K562 (cell line): ENCODE measurements around the gene ZNF346. TPM values are rescaled to one million over a fixed set of nuclear protein-coding genes. Genes with fewer than 3 reads are reported as not detected.

Experiments used
- BRF1 ChIP-seq: IDR thresholded peaks from 3 replicates; pipeline ENCODE4 v1.6.1; 2011; ENCODE audit warnings: borderline replicate concordance, mild to moderate bottlenecking; ENCODE audit not compliant: insufficient read length; ENCODE audit errors: extremely low read depth
- CXXC5 ChIP-seq: fragments of 250-450 bp; sonication (Bioruptor Pico); IDR thresholded peaks from 2 replicates; pipeline ENCODE4 v1.8.0; 2022; ENCODE audit warnings: inconsistent platforms, mild to moderate bottlenecking, moderate library complexity
- HCFC1 ChIP-seq: IDR thresholded peaks from 2 replicates; pipeline ENCODE4 v1.6.1; 2012; ENCODE audit warnings: low read depth, low read length, improper control_type of control experiment
- HOXB6 ChIP-seq: fragments of 250-450 bp; sonication (Bioruptor Pico); IDR thresholded peaks from 2 replicates; pipeline ENCODE4 v1.5.1; 2022; ENCODE audit warnings: mild to moderate bottlenecking, borderline replicate concordance
- HSF4 ChIP-seq: fragments of 250-450 bp; sonication (Bioruptor Pico); IDR thresholded peaks from 2 replicates; pipeline ENCODE4 v2.1.2; 2022; ENCODE audit warnings: mild to moderate bottlenecking, moderate library complexity, borderline replicate concordance
- IRF2 ChIP-seq: sonication (generic); formaldehyde crosslinking; IDR thresholded peaks from 2 replicates; pipeline ENCODE4 v1.8.1; 2022; ENCODE audit warnings: mild to moderate bottlenecking, missing genetic modification reagents
- MCM5 ChIP-seq: fragments of 450-650 bp; IDR thresholded peaks from 2 replicates; pipeline ENCODE4 v1.6.1; 2016; ENCODE audit warnings: low read depth
- MTF1 ChIP-seq: fragments of 250-450 bp; sonication (Bioruptor Pico); IDR thresholded peaks from 2 replicates; pipeline ENCODE4 v1.9.0; 2021; ENCODE audit warnings: moderate library complexity, mild to moderate bottlenecking, inconsistent platforms, borderline replicate concordance
- MYBL2 ChIP-seq, 2 experiments: fragments of 450-650 bp in 1 of 2; sonication (generic) in 1 of 2; formaldehyde crosslinking in 1 of 2; IDR thresholded peaks; 2 replicates each; pipeline versions ENCODE4 v1.6.1 to v1.8.1; 2017 to 2022; ENCODE audit warnings: borderline replicate concordance in 1 of 2, inconsistent platforms in 1 of 2, low read depth in 1 of 2, mild to moderate bottlenecking in 1 of 2, missing genetic modification reagents in 1 of 2, moderate library complexity in 1 of 2
- MYC ChIP-seq, 2 experiments: fragments of 250-450 bp in 1 of 2; sonication (Bioruptor Pico) in 1 of 2; IDR thresholded peaks; 2 replicates each; pipeline versions ENCODE4 v1.5.1 to v1.6.1; 2012 to 2021; ENCODE audit warnings: low read depth in 2 of 2, borderline replicate concordance in 1 of 2, improper control_type of control experiment in 1 of 2, low read length in 1 of 2, mild to moderate bottlenecking in 1 of 2, moderate library complexity in 1 of 2
- NBN ChIP-seq: fragments of 450-650 bp; IDR thresholded peaks from 2 replicates; pipeline ENCODE4 v1.6.1; 2016; ENCODE audit warnings: low read depth, mild to moderate bottlenecking
- NFE2L1 ChIP-seq: fragments of 450-650 bp; IDR thresholded peaks from 2 replicates; pipeline ENCODE4 v1.6.1; 2016; ENCODE audit warnings: missing genetic modification characterization, low read depth, mild to moderate bottlenecking, missing compliant biosample characterization, moderate library complexity, borderline replicate concordance
- NR2C1 ChIP-seq, 2 experiments: fragments of 450-650 bp; IDR thresholded peaks; 2 replicates each; pipeline ENCODE4 v1.6.1; 2017; ENCODE audit warnings: mild to moderate bottlenecking in 2 of 2, antibody characterized with exemption in 1 of 2, inconsistent platforms in 1 of 2, missing compliant biosample characterization in 1 of 2, missing genetic modification characterization in 1 of 2
- PHF21A ChIP-seq: fragments of 450-650 bp; IDR thresholded peaks from 2 replicates; pipeline ENCODE4 v1.6.1; 2017; ENCODE audit warnings: low read depth, borderline replicate concordance
- RBM14 ChIP-seq: fragments of 200-400 bp; formaldehyde crosslinking; IDR thresholded peaks from 2 replicates; pipeline ENCODE4 v1.6.1; 2018; ENCODE audit warnings: low read depth, mild to moderate bottlenecking, low read length, moderate library complexity, borderline replicate concordance; ENCODE audit not compliant: insufficient read depth
- SIN3B ChIP-seq: fragments of 450-650 bp; IDR thresholded peaks from 2 replicates; pipeline ENCODE4 v1.6.1; 2017; ENCODE audit warnings: low read depth, mild to moderate bottlenecking, moderate library complexity
- SMARCB1 ChIP-seq: IDR thresholded peaks from 2 replicates; pipeline ENCODE4 v1.6.1; 2011; ENCODE audit warnings: improper control_type of control experiment, low read depth; ENCODE audit not compliant: insufficient read length
- TAF9B ChIP-seq: fragments of 450-650 bp; IDR thresholded peaks from 2 replicates; pipeline ENCODE4 v1.6.1; 2018; ENCODE audit warnings: mild to moderate bottlenecking; ENCODE audit not compliant: partially characterized antibody
- THRA ChIP-seq: fragments of 450-650 bp; IDR thresholded peaks from 2 replicates; pipeline ENCODE4 v1.6.1; 2017; ENCODE audit warnings: mild to moderate bottlenecking, moderate library complexity
- ZNF133 ChIP-seq: fragments of 250-450 bp; sonication (Bioruptor Pico); IDR thresholded peaks from 2 replicates; pipeline ENCODE4 v1.4.0; 2020; ENCODE audit warnings: mild to moderate bottlenecking
- polyA plus RNA-seq, 8 experiments: library from polyadenylated mRNA; depleted of rRNA in 4 of 8; stranded (reverse) in 5 of 8; unstranded in 3 of 8; fragments of >200 nt; fragmentation: Nextera tagmentation in 2 of 8; fragmentation: Illumina TruSeq in 1 of 8; extraction: Ambion mirVana in 2 of 8; extraction: Trizol in 1 of 8; gene quantifications; 2 replicates each; pipeline versions ENCODE4 v1.2.1 to v1.2.3, GENCODE V29; 2011 to 2014; ENCODE audit warnings: inconsistent platforms in 1 of 8, missing spikeins in 1 of 8
- total RNA-seq, 7 experiments: library from RNA; depleted of rRNA in 6 of 7; stranded (reverse); fragments of >200 nt in 6 of 7; fragmentation: Illumina TruSeq in 2 of 7; extraction: Trizol in 2 of 7; gene quantifications; 2 replicates each; pipeline versions ENCODE4 v1.2.1 to v1.2.3, GENCODE V29; 2011 to 2021; ENCODE audit warnings: low replicate concordance in 1 of 7
- TF ChIP-seq, protein P1 (sequence below): sonication (generic); IDR thresholded peaks from 2 replicates; pipeline ENCODE4 v1.6.1; 2016
- TF ChIP-seq, protein P2 (sequence below): fragments of 450-650 bp; formaldehyde crosslinking; IDR thresholded peaks from 2 replicates; pipeline ENCODE4 v1.4.0; 2020; ENCODE audit warnings: mild to moderate bottlenecking, moderate library complexity
- TF ChIP-seq, protein P3 (sequence below): sonication (generic); formaldehyde crosslinking; IDR thresholded peaks from 2 replicates; pipeline ENCODE4 v1.8.0; 2022; ENCODE audit warnings: mild to moderate bottlenecking, low read depth, missing genetic modification reagents

Gene ZNF346
- total and polyA plus RNA-seq, 9 of the 15 experiments (the other 6 are each of a cell fraction or from before 2014, with no cell fraction given): 5.0 to 25.1 (median 20.1) TPM

- TF ChIP-seq RBM14: no peak
- no peak for TF ChIP-seq THRA
- TF ChIP-seq, protein P1, sequence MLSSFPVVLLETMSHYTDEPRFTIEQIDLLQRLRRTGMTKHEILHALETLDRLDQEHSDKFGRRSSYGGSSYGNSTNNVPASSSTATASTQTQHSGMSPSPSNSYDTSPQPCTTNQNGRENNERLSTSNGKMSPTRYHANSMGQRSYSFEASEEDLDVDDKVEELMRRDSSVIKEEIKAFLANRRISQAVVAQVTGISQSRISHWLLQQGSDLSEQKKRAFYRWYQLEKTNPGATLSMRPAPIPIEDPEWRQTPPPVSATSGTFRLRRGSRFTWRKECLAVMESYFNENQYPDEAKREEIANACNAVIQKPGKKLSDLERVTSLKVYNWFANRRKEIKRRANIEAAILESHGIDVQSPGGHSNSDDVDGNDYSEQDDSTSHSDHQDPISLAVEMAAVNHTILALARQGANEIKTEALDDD: no peak
- TF ChIP-seq PHF21A: peak; percentile 93
- TF ChIP-seq MTF1 (CRISPR knock-in tag): no peak
- no peak for TF ChIP-seq IRF2 (CRISPR knock-in tag)
- no peak for TF ChIP-seq TAF9B
- TF ChIP-seq, protein P2, sequence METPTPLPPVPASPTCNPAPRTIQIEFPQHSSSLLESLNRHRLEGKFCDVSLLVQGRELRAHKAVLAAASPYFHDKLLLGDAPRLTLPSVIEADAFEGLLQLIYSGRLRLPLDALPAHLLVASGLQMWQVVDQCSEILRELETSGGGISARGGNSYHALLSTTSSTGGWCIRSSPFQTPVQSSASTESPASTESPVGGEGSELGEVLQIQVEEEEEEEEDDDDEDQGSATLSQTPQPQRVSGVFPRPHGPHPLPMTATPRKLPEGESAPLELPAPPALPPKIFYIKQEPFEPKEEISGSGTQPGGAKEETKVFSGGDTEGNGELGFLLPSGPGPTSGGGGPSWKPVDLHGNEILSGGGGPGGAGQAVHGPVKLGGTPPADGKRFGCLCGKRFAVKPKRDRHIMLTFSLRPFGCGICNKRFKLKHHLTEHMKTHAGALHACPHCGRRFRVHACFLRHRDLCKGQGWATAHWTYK (CRISPR knock-in tag): no peak
- no peak for TF ChIP-seq MYBL2 (IDR thresholded peaks at IDR 0.05; ENCODE audit: low read depth)
- no peak for TF ChIP-seq MYBL2 (CRISPR knock-in tag; IDR thresholded peaks at IDR 0.05; ENCODE audit: borderline replicate concordance)
- TF ChIP-seq ZNF133 (CRISPR knock-in tag): no peak
- peak; percentile 85 for TF ChIP-seq MYC (IDR thresholded peaks at IDR 0.05; ENCODE audit: low read depth, low read length)
- TF ChIP-seq MYC (CRISPR knock-in tag; IDR thresholded peaks at IDR 0.05; ENCODE audit: borderline replicate concordance, low read depth): no peak
- TF ChIP-seq, protein P3, sequence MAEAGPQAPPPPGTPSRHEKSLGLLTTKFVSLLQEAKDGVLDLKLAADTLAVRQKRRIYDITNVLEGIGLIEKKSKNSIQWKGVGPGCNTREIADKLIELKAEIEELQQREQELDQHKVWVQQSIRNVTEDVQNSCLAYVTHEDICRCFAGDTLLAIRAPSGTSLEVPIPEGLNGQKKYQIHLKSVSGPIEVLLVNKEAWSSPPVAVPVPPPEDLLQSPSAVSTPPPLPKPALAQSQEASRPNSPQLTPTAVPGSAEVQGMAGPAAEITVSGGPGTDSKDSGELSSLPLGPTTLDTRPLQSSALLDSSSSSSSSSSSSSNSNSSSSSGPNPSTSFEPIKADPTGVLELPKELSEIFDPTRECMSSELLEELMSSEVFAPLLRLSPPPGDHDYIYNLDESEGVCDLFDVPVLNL (CRISPR knock-in tag): no peak
- TF ChIP-seq HOXB6 (CRISPR knock-in tag): no peak
- TF ChIP-seq NFE2L1 (tag): no peak
- no peak for TF ChIP-seq HSF4 (CRISPR knock-in tag)
- TF ChIP-seq SIN3B: peak; percentile 63; the same call in 1 of the 2 replicates
- no peak for TF ChIP-seq MCM5
- TF ChIP-seq NR2C1 (IDR thresholded peaks at IDR 0.05): no peak
- no peak for TF ChIP-seq NR2C1 (tag; IDR thresholded peaks at IDR 0.05)
- TF ChIP-seq NBN: peak; percentile 81
- TF ChIP-seq SMARCB1: no peak
- peak; percentile 53; the same call in 1 of the 2 replicates for TF ChIP-seq HCFC1
- TF ChIP-seq CXXC5: peak; percentile 74
- no peak for TF ChIP-seq BRF1
These were observed 64.3 kb downstream of the ZNF346 start, which contains the start of gene FGFR4 (continued) for GRCh38 chr5:177086654-177087397.
